IPS DF 4.7 (cell line): ENCODE measurements around the gene ZNF682.
A peak's percentile ranks its signal among the peaks of the same experiment; 100 is the strongest.
"Not testable (repeated sequence)": the region's sequence is repeated elsewhere in the genome, so short reads cannot be mapped to it uniquely, and the experiment has no call there.

ENCODE experiments used
- DNase-seq: peaks from one replicate; pipeline ENCODE4 v3.0.0-alpha.2; 2013; ENCODE audit warnings: low spot score; ENCODE audit errors: extremely low read depth

ZNF682 gene

GRCh38 chr19:20039203-20039723 lies at the start of gene ZNF682:
ZNF682 (minus strand) TSS chr19:20039505; CDS start chr19:20039345, 160 bp downstream.
- peak; percentile 91 for DNase-seq

GRCh38 chr19:20082876-20083275 lies 43.6 kb upstream of the ZNF682 start:
- DNase-seq = not testable (repeated sequence)

- not testable (repeated sequence) for DNase-seq
Measured at GRCh38 chr19:20082232-20082833, 43.0 kb upstream of the ZNF682 start.

- DNase-seq = no peak
Measured at GRCh38 chr19:20080656-20081055, 41.4 kb upstream of the ZNF682 start.

GRCh38 chr19:20079476-20079875 lies 40.2 kb upstream of the ZNF682 start:
- DNase-seq = no peak

- no peak for DNase-seq
Measured at GRCh38 chr19:20078581-20079031, 39.3 kb upstream of the ZNF682 start.

GRCh38 chr19:20077791-20078463 lies 38.6 kb upstream of the ZNF682 start, which contains the start of gene ZNF90:
ZNF90 (plus strand) TSS chr19:20078000; CDS start chr19:20078133, 133 bp downstream.
- peak; percentile 94 for DNase-seq

GRCh38 chr19:20072936-20073335 lies 33.6 kb upstream of the ZNF682 start:
- no peak for DNase-seq

GRCh38 chr19:20070691-20071090 lies 31.4 kb upstream of the ZNF682 start:
- no peak for DNase-seq

- DNase-seq = not testable (repeated sequence)
Measured at GRCh38 chr19:20068559-20068958, 29.3 kb upstream of the ZNF682 start.

GRCh38 chr19:20067943-20068342 lies 28.6 kb upstream of the ZNF682 start:
- peak; percentile 81 for DNase-seq

- DNase-seq = no peak
Measured at GRCh38 chr19:20066861-20067260, 27.6 kb upstream of the ZNF682 start.

- no peak for DNase-seq
Measured at GRCh38 chr19:20060282-20060681, 21.0 kb upstream of the ZNF682 start.

- DNase-seq = not testable (repeated sequence)
Measured at GRCh38 chr19:20058738-20059137, 19.4 kb upstream of the ZNF682 start.

- DNase-seq = peak; percentile 97
Measured at GRCh38 chr19:20051841-20052768, 12.8 kb upstream of the ZNF682 start.

- not testable (repeated sequence) for DNase-seq
Measured at GRCh38 chr19:20045742-20046141, 6.4 kb upstream of the ZNF682 start.

- DNase-seq = no peak
Measured at GRCh38 chr19:20044663-20045062, 5.4 kb upstream of the ZNF682 start.

- DNase-seq = no peak
Measured at GRCh38 chr19:20038358-20039202, 725 bp downstream of the ZNF682 start.

- no peak for DNase-seq
Measured at GRCh38 chr19:20035935-20036334, 3.4 kb downstream of the ZNF682 start.

- DNase-seq = no peak
Measured at GRCh38 chr19:20028611-20029010, 10.7 kb downstream of the ZNF682 start.

- DNase-seq = no peak
Measured at GRCh38 chr19:20005741-20006140, 33.6 kb downstream of the ZNF682 start.
